Thyroid gland (tissue), 4 donors: Measurements from ENCODE around the gene SDHA.

Experiments used
- POLR2A ChIP-seq, 2 donors: fragments of 450-650 bp; IDR thresholded peaks; one replicate each; pipeline ENCODE4 v1.6.1; 2017; ENCODE audit warnings: antibody characterized with exemption in 2 of 2, mild to moderate bottlenecking in 2 of 2, moderate library complexity in 1 of 2
- TF ChIP-seq, protein P1 (sequence below), 6 experiments: fragments of 200-600 bp in 3 of 6; fragments of 450-650 bp in 3 of 6; sonication (generic) in 3 of 6; IDR thresholded peaks; one replicate each; pipeline ENCODE4 v1.5.1; 2016 to 2019; ENCODE audit warnings: antibody characterized with exemption in 6 of 6, mild to moderate bottlenecking in 2 of 6, inconsistent platforms in 1 of 6, moderate library complexity in 1 of 6

DNA sequence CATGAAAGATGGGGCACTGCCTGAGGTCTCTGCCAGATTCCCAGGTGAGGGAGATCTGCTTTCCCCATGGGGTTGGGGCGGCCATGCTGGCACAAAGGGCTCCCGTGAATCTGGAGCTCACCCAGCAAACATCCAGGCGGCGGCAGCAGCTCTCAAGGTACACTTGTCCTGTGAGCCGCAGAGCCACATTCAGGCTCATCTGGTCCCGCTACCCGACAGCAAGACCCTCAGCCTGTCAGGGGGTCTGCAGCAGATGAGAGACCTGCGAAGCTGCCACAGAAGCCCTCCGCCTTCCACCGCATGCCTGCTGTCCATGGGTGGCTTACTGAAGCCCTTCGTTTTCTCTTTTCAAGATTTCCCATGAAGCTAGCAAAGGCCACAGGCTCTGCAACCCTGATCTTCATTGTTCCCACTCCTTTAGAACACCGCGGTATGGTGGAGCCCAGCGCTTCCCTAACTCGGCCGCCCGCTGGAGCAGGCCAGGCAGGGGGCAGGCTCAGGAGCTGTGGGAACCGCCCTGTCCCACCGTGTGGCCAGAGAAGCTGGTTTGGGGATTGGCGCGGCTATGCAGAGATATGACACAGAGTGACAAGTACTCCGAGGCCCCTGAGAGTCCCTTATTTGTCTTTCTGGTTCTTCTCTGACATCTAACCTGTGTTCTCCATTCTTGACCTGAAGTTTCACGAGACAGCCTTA is 18.0 kb upstream of the SDHA start:
- no peak for TF ChIP-seq POLR2A (IDR thresholded peaks at IDR 0.05)
- TF ChIP-seq, protein P1, sequence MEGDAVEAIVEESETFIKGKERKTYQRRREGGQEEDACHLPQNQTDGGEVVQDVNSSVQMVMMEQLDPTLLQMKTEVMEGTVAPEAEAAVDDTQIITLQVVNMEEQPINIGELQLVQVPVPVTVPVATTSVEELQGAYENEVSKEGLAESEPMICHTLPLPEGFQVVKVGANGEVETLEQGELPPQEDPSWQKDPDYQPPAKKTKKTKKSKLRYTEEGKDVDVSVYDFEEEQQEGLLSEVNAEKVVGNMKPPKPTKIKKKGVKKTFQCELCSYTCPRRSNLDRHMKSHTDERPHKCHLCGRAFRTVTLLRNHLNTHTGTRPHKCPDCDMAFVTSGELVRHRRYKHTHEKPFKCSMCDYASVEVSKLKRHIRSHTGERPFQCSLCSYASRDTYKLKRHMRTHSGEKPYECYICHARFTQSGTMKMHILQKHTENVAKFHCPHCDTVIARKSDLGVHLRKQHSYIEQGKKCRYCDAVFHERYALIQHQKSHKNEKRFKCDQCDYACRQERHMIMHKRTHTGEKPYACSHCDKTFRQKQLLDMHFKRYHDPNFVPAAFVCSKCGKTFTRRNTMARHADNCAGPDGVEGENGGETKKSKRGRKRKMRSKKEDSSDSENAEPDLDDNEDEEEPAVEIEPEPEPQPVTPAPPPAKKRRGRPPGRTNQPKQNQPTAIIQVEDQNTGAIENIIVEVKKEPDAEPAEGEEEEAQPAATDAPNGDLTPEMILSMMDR (IDR thresholded peaks at IDR 0.05), result no peak
